ENCODE data around the gene ACVR1B.
A peak's percentile ranks its signal among the peaks of the same experiment; 100 is the strongest.

ACVR1B gene

GRCh38 chr12:52004042-52004648 lies 52.6 kb downstream of the ACVR1B start:
- TF ChIP-seq, protein P1, sequence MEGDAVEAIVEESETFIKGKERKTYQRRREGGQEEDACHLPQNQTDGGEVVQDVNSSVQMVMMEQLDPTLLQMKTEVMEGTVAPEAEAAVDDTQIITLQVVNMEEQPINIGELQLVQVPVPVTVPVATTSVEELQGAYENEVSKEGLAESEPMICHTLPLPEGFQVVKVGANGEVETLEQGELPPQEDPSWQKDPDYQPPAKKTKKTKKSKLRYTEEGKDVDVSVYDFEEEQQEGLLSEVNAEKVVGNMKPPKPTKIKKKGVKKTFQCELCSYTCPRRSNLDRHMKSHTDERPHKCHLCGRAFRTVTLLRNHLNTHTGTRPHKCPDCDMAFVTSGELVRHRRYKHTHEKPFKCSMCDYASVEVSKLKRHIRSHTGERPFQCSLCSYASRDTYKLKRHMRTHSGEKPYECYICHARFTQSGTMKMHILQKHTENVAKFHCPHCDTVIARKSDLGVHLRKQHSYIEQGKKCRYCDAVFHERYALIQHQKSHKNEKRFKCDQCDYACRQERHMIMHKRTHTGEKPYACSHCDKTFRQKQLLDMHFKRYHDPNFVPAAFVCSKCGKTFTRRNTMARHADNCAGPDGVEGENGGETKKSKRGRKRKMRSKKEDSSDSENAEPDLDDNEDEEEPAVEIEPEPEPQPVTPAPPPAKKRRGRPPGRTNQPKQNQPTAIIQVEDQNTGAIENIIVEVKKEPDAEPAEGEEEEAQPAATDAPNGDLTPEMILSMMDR (IDR thresholded peaks at IDR 0.05), result peak; percentile 27
- no peak for DNase-seq (ENCODE audit: low spot score)
- H3K27ac ChIP-seq, result no peak overlapping the region
- no peak overlapping the region for H3K4me3 ChIP-seq

- H3K4me3 ChIP-seq, result no peak overlapping the region
- peak overlapping the region in 1 of 2 donors; percentile 90 for H3K27ac ChIP-seq
- no peak for DNase-seq (ENCODE audit: low spot score)
- TF ChIP-seq, protein P1 (IDR thresholded peaks at IDR 0.05), result no peak
Observed at GRCh38 chr12:52005218-52005902, 53.9 kb downstream of the ACVR1B start.

DNA sequence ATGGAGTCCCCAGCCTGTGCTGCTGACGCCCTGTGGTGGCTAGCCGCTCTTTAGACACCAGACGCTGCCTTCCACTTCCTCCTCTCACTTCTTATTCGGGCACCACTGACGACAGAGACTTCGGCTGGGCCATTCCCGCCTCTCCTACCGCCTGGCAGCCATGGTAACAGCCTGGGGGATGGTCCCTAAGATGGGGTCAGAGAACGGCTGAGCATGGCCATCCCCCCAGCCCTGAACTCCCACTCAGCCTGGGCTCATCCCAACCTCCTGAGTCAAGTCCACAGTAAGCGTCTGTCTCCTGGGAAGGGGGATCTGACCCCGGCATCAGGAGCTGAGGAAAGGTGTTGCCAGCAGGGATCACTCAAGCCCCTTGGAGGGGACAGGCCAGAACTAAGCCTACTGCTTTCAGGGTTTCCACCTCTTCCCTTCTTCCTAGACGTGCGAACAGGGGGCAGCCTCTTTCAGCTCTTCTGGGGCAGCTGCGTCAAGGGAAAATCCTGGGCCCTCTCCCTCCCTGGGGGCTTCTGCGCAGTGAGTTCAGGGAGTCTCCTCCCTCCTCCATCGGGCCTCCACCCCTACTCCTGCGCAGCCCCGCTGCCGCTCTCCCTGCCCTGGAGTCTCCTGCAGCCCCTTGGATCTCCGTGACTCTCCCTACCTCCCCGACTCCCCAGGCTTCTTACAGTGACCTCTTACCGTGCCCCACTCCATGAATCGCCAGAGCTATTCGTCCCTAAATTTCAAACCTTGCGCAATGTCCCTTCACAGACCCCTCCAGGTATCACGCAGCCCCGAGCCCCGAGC lies 54.6 kb downstream of the ACVR1B start:
- H3K27ac ChIP-seq, result peak overlapping the region in 1 of 2 donors; percentile 90
- peak overlapping the region; percentile 84 for H3K4me3 ChIP-seq
- no peak for DNase-seq (ENCODE audit: low spot score)
- TF ChIP-seq, protein P1 (IDR thresholded peaks at IDR 0.05), result no peak

DNA sequence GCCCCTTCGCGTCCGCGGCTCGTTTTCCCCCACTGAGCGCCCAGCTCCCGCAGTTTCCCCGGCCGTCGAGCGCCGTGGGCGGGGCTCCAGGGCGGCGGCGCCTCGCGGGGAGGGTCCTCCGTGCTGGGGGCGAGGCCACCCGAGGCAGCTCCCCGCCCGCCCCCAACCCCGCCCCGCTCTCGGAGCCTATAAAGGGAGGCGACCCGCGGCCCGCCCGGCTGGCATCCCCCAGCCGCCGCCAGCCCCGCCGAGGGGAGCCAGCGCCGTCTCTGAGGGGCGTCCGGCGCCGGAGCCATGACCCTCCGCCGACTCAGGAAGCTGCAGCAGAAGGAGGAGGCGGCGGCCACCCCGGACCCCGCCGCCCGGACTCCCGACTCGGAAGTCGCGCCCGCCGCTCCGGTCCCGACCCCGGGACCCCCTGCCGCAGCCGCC lies 55.2 kb downstream of the ACVR1B start, which contains the start of gene TAMALIN:
Gene TAMALIN (plus strand): TSS at position 221 of the 432 bp plus-strand sequence. CDS start 74 bp downstream, at position 295.
- TF ChIP-seq, protein P1 (IDR thresholded peaks at IDR 0.05), result no peak
- Histone ChIP-seq H3K4me3 (peak within 1 kb of the TSS; percentile 84), H3K27ac (peak within 1 kb of the TSS; percentile 59 to 90)
- DNase-seq (ENCODE audit: low spot score), result no peak

- H3K27ac ChIP-seq, result peak overlapping the region; percentile 59 to 90
Observed at GRCh38 chr12:52007158-52007921, 55.8 kb downstream of the ACVR1B start.

DNA sequence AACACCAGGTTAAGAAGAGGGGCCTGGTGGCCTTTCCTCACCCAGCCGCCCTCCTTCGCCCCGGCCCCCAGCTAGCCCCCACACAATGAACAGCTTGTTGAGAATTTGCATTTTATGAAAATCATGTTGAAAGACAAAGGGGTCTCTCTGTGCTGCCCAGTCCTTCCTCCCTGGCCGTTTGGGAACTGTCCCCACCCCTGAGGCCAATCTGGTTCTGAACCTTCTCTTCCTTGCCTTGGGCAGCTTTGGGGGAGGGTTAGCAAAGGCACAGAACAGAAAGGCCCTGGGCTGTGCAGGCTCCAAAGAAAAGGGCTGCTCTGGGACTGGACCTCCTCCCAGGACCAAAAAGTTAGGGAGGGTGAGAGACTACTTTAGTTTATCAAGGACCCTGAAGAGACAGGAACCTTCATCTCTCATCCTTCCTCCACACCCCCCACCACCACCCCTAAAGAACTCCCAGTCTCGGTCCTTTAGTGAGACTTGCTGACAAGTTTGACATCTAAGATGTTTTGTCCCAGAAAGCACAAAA lies 56.5 kb downstream of the ACVR1B start:
- Histone ChIP-seq H3K27ac (peak overlapping the region; percentile 59 to 90), H3K4me3 (peak overlapping the region; percentile 84)
- TF ChIP-seq, protein P1 (IDR thresholded peaks at IDR 0.05), result no peak
- no peak for DNase-seq (ENCODE audit: low spot score)

More at GRCh38 chr12:52007158-52007921, 55.8 kb downstream of the ACVR1B start:
- H3K4me3 ChIP-seq, result peak overlapping the region; percentile 84
- no peak for DNase-seq (ENCODE audit: low spot score)
- TF ChIP-seq, protein P1 (IDR thresholded peaks at IDR 0.05), result no peak
